Activated CD4-positive, alpha-beta memory T cell treated with anti-CD3 and anti-CD28 coated beads for 36 hours (primary cell): Measurements from ENCODE around the gene ESF1. TPM values are rescaled to one million over a fixed set of nuclear protein-coding genes. Genes with fewer than 3 reads are reported as not detected.

Source experiments
- CTCF ChIA-PET: fragments of 350-600 bp; sonication (Branson Sonifier 250); formaldehyde crosslinking; loops from one replicate; lab custom pipeline; 2021; ENCODE audit warnings: antibody characterized with exemption, inconsistent platforms; lab: Charles Lee
- POLR2A ChIA-PET: fragments of 350-600 bp; sonication (Branson Sonifier 250); formaldehyde crosslinking; loops from one replicate; lab custom pipeline; 2021; ENCODE audit warnings: antibody characterized with exemption; lab: Charles Lee
- DNase-seq: peaks from one replicate; pipeline ENCODE4 v3.0.0-alpha.2; 2020
- H3K27ac Mint-ChIP-seq: one replicate; pipeline ENCODE4 v1.8.0; 2021; ENCODE audit warnings: mixed read lengths
- H3K27me3 Mint-ChIP-seq: one replicate; pipeline ENCODE4 v1.8.0; 2021; ENCODE audit warnings: mixed read lengths
- H3K36me3 Mint-ChIP-seq: one replicate; pipeline ENCODE4 v1.8.0; 2021; ENCODE audit warnings: mixed read lengths
- H3K4me1 Mint-ChIP-seq: one replicate; pipeline ENCODE4 v1.8.0; 2021; ENCODE audit warnings: low read depth, mixed read lengths
- H3K4me3 Mint-ChIP-seq: one replicate; pipeline ENCODE4 v1.8.0; 2021; ENCODE audit warnings: mild to moderate bottlenecking, mixed read lengths
- H3K9me3 Mint-ChIP-seq: one replicate; pipeline ENCODE4 v1.8.0; 2021; ENCODE audit warnings: mixed read lengths
- intact Hi-C: fragments of 100-400 bp; cut with micrococcal nuclease; formaldehyde crosslinking; loops from one replicate; pipeline ENCODE4 v1.15.1; 2023
- total RNA-seq, 2 experiments: library from RNA; stranded (reverse); gene quantifications; one replicate each; pipeline ENCODE4 v1.2.3, GENCODE V29; 2021

The ESF1 gene
- total RNA-seq, 2 experiments from 2014 or later: 17.3 to 17.9 TPM

GRCh38 chr20:13690943-13691342 is 93.8 kb downstream of the ESF1 start:
- no peak for DNase-seq
- POLR2A ChIA-PET: no interaction called here
- Mint-ChIP-seq H3K27ac (no peak overlapping the region), H3K4me1 (no peaks in the 10 kb centered on the region), H3K27me3 (peaks cover 7% of the 10 kb centered on the region), H3K4me3 (no peak overlapping the region), H3K9me3 (no peaks in the 10 kb centered on the region), H3K36me3 (no peaks in the 10 kb centered on the region)
- intact Hi-C loops: no loop called here
- CTCF ChIA-PET: no interaction called here

- POLR2A ChIA-PET: no interaction called here
- CTCF ChIA-PET: no interaction called here
- peaks cover 19% of the 10 kb centered on the region for H3K27me3 Mint-ChIP-seq
- no peak for DNase-seq
- intact Hi-C loops: no loop called here
- no peaks in the 10 kb centered on the region for H3K36me3 Mint-ChIP-seq
- H3K9me3 Mint-ChIP-seq: no peaks in the 10 kb centered on the region
- no peak overlapping the region for H3K4me3 Mint-ChIP-seq
- no peaks in the 10 kb centered on the region for H3K4me1 Mint-ChIP-seq
- no peak overlapping the region for H3K27ac Mint-ChIP-seq
These were observed 96.9 kb downstream of the ESF1 start for GRCh38 chr20:13687815-13688214.

- no peaks in the 10 kb centered on the region for H3K36me3 Mint-ChIP-seq
- no peaks in the 10 kb centered on the region for H3K4me1 Mint-ChIP-seq
- ChIA-PET CTCF (no interaction called here), POLR2A (no interaction called here)
- H3K27ac Mint-ChIP-seq: no peak overlapping the region
- H3K27me3 Mint-ChIP-seq: peaks cover 17% of the 10 kb centered on the region
- intact Hi-C loops: no loop called here
- no peak overlapping the region for H3K4me3 Mint-ChIP-seq
- H3K9me3 Mint-ChIP-seq: no peaks in the 10 kb centered on the region
- no peak for DNase-seq
These were observed 99.1 kb downstream of the ESF1 start for GRCh38 chr20:13685623-13686022.

GRCh38 chr20:13684566-13685222 is 100.0 kb downstream of the ESF1 start:
- POLR2A ChIA-PET: no interaction called here
- H3K4me3 Mint-ChIP-seq: no peak overlapping the region
- CTCF ChIA-PET: no interaction called here
- no peaks in the 10 kb centered on the region for H3K36me3 Mint-ChIP-seq
- peak; percentile 10 for DNase-seq
- intact Hi-C loops: no loop called here
- H3K27ac Mint-ChIP-seq: no peak overlapping the region
- H3K27me3 Mint-ChIP-seq: peaks cover 17% of the 10 kb centered on the region
- no peaks in the 10 kb centered on the region for H3K9me3 Mint-ChIP-seq
- no peaks in the 10 kb centered on the region for H3K4me1 Mint-ChIP-seq

GRCh38 chr20:13683833-13684232 is 100.9 kb downstream of the ESF1 start:
- H3K4me1 Mint-ChIP-seq: no peaks in the 10 kb centered on the region
- POLR2A ChIA-PET: no interaction called here
- intact Hi-C loops: no loop called here

GRCh38 chr20:13681248-13682125 is 103.2 kb downstream of the ESF1 start:
- Mint-ChIP-seq H3K4me3 (no peak overlapping the region), H3K27ac (no peak overlapping the region), H3K4me1 (no peaks in the 10 kb centered on the region), H3K36me3 (no peaks in the 10 kb centered on the region), H3K9me3 (no peaks in the 10 kb centered on the region), H3K27me3 (peaks cover 17% of the 10 kb centered on the region)
- DNase-seq: no peak
- CTCF ChIA-PET: no interaction called here
- POLR2A ChIA-PET: no interaction called here
- intact Hi-C loops: no loop called here

More at GRCh38 chr20:13683833-13684232, 100.9 kb downstream of the ESF1 start:
- DNase-seq: no peak
- Mint-ChIP-seq H3K36me3 (no peaks in the 10 kb centered on the region), H3K27ac (no peak overlapping the region), H3K27me3 (peaks cover 17% of the 10 kb centered on the region), H3K4me3 (no peak overlapping the region), H3K9me3 (no peaks in the 10 kb centered on the region)
- CTCF ChIA-PET: no interaction called here

GRCh38 chr20:13678944-13679343 is 105.8 kb downstream of the ESF1 start:
- Mint-ChIP-seq H3K4me1 (no peaks in the 10 kb centered on the region), H3K36me3 (no peaks in the 10 kb centered on the region), H3K27ac (no peak overlapping the region), H3K27me3 (peaks cover 13% of the 10 kb centered on the region), H3K4me3 (no peak overlapping the region), H3K9me3 (no peaks in the 10 kb centered on the region)
- CTCF ChIA-PET: no interaction called here
- POLR2A ChIA-PET: no interaction called here
- DNase-seq: no peak
- intact Hi-C loops: no loop called here

GRCh38 chr20:13677241-13677640 is 107.5 kb downstream of the ESF1 start:
- DNase-seq: no peak
- Mint-ChIP-seq H3K27ac (no peak overlapping the region), H3K9me3 (no peaks in the 10 kb centered on the region), H3K4me1 (no peaks in the 10 kb centered on the region), H3K27me3 (peaks cover 5% of the 10 kb centered on the region), H3K4me3 (no peak overlapping the region), H3K36me3 (no peaks in the 10 kb centered on the region)
- intact Hi-C loops: no loop called here
- ChIA-PET CTCF (no interaction called here), POLR2A (no interaction called here)

- no peak overlapping the region for H3K27ac Mint-ChIP-seq
- intact Hi-C loops: no loop called here
- CTCF ChIA-PET: no interaction called here
- no peaks in the 10 kb centered on the region for H3K4me1 Mint-ChIP-seq
- no peak for DNase-seq
- peaks cover 9% of the 10 kb centered on the region for H3K27me3 Mint-ChIP-seq
- no peaks in the 10 kb centered on the region for H3K36me3 Mint-ChIP-seq
- POLR2A ChIA-PET: no interaction called here
- no peak overlapping the region for H3K4me3 Mint-ChIP-seq
- no peaks in the 10 kb centered on the region for H3K9me3 Mint-ChIP-seq
These were observed 108.0 kb downstream of the ESF1 start for GRCh38 chr20:13676682-13677081.

GRCh38 chr20:13672690-13673089 is 112.0 kb downstream of the ESF1 start:
- Mint-ChIP-seq H3K27ac (no peak overlapping the region), H3K36me3 (no peaks in the 10 kb centered on the region), H3K27me3 (peaks cover 18% of the 10 kb centered on the region), H3K4me3 (no peak overlapping the region), H3K4me1 (no peaks in the 10 kb centered on the region), H3K9me3 (no peaks in the 10 kb centered on the region)
- POLR2A ChIA-PET: no interaction called here
- intact Hi-C loops: no loop called here
- DNase-seq: no peak
- CTCF ChIA-PET: no interaction called here

GRCh38 chr20:13671916-13672378 is 112.8 kb downstream of the ESF1 start:
- intact Hi-C loops: no loop called here
- POLR2A ChIA-PET: no interaction called here
- H3K4me1 Mint-ChIP-seq: no peaks in the 10 kb centered on the region
- no peaks in the 10 kb centered on the region for H3K9me3 Mint-ChIP-seq
- H3K4me3 Mint-ChIP-seq: no peak overlapping the region
- peaks cover 21% of the 10 kb centered on the region for H3K27me3 Mint-ChIP-seq
- no peaks in the 10 kb centered on the region for H3K36me3 Mint-ChIP-seq
- CTCF ChIA-PET: no interaction called here
- DNase-seq: no peak
- no peak overlapping the region for H3K27ac Mint-ChIP-seq

- H3K27me3 Mint-ChIP-seq: peaks cover 21% of the 10 kb centered on the region
- no peaks in the 10 kb centered on the region for H3K9me3 Mint-ChIP-seq
- no peak overlapping the region for H3K4me3 Mint-ChIP-seq
- no peaks in the 10 kb centered on the region for H3K36me3 Mint-ChIP-seq
- H3K4me1 Mint-ChIP-seq: no peaks in the 10 kb centered on the region
- ChIA-PET CTCF (no interaction called here), POLR2A (no interaction called here)
- no peak for DNase-seq
- intact Hi-C loops: no loop called here
- no peak overlapping the region for H3K27ac Mint-ChIP-seq
These were observed 113.2 kb downstream of the ESF1 start for GRCh38 chr20:13671512-13671911.
